Liver (tissue), 9 donors: ENCODE measurements around the gene NYAP2. TPM values are rescaled to one million over a fixed set of nuclear protein-coding genes. Genes with fewer than 3 reads are reported as not detected.

Experiments
- DNase-seq: peaks from one replicate; pipeline ENCODE4 v3.0.0-alpha.2; 2017; ENCODE audit warnings: low spot score
- H3K27ac ChIP-seq, 2 donors: one replicate each; pipeline ENCODE4 v1.7.0; 2013; ENCODE audit warnings: inconsistent platforms in 2 of 2, low read length in 2 of 2, control low read depth in 1 of 2, low read depth in 1 of 2, mild to moderate bottlenecking in 1 of 2
- H3K27me3 ChIP-seq, 4 donors: one replicate each; pipeline versions ENCODE4 v1.6.1 to v1.7.0; 2013; ENCODE audit warnings: low read length in 3 of 4, inconsistent platforms in 1 of 4, mild to moderate bottlenecking in 1 of 4, moderate library complexity in 1 of 4; ENCODE audit not compliant: control insufficient read depth in 4 of 4, insufficient read depth in 4 of 4
- H3K36me3 ChIP-seq, 4 donors: one replicate each; pipeline versions ENCODE4 v1.6.1 to v1.7.0; 2013; ENCODE audit warnings: low read length in 3 of 4, mild to moderate bottlenecking in 3 of 4, low read depth in 1 of 4, moderate library complexity in 1 of 4; ENCODE audit not compliant: control insufficient read depth in 4 of 4, insufficient read depth in 3 of 4
- H3K4me1 ChIP-seq, 4 donors: one replicate each; pipeline versions ENCODE4 v1.6.1 to v1.7.0; 2013; ENCODE audit warnings: low read length in 3 of 4, mild to moderate bottlenecking in 3 of 4, moderate library complexity in 1 of 4; ENCODE audit not compliant: control insufficient read depth in 4 of 4, insufficient read depth in 4 of 4
- H3K4me3 ChIP-seq, 3 donors: one replicate each; pipeline versions ENCODE4 v1.6.1 to v1.7.0; 2013; ENCODE audit warnings: low read length in 3 of 3, control low read depth in 1 of 3, low read depth in 1 of 3, mild to moderate bottlenecking in 1 of 3
- H3K9ac ChIP-seq, 2 donors: one replicate each; pipeline ENCODE4 v1.7.0; 2013; ENCODE audit warnings: low read length in 2 of 2, mild to moderate bottlenecking in 2 of 2, moderate library complexity in 2 of 2, control low read depth in 1 of 2, low read depth in 1 of 2
- H3K9me3 ChIP-seq, 4 donors: one replicate each; pipeline versions ENCODE4 v1.6.1 to v1.7.0; 2013; ENCODE audit warnings: low read length in 3 of 4; ENCODE audit not compliant: control insufficient read depth in 4 of 4
- FOXA2 ChIP-seq: IDR thresholded peaks from 2 replicates; pipeline ENCODE4 v1.6.1; 2016; ENCODE audit warnings: antibody characterized with exemption
- REST ChIP-seq: IDR thresholded peaks from 2 replicates; pipeline ENCODE4 v1.6.1; 2016; ENCODE audit warnings: antibody characterized with exemption, mild to moderate bottlenecking
- TAF1 ChIP-seq: conservative IDR thresholded peaks from 2 replicates; pipeline ENCODE4 v1.6.1; 2016; ENCODE audit warnings: antibody characterized with exemption, mild to moderate bottlenecking
- YY1 ChIP-seq: IDR thresholded peaks from 2 replicates; pipeline ENCODE4 v1.6.1; 2016; ENCODE audit warnings: antibody characterized with exemption, mild to moderate bottlenecking
- ZBTB33 ChIP-seq: IDR thresholded peaks from 2 replicates; pipeline ENCODE4 v1.6.1; 2016; ENCODE audit warnings: antibody characterized with exemption
- WGBS: extraction: QIAGEN DNeasy Blood & Tissue Kit; methylation state at CpG from one replicate; pipeline ENCODE4 v1.1.7; 2013; 5-methylcytosine and 5-hydroxymethylcytosine counted together
- polyA plus RNA-seq, 2 donors: library from polyadenylated mRNA; stranded (reverse) in 1 of 2; unstranded in 1 of 2; fragments of 200-250 nt in 1 of 2; fragments of >200 nt in 1 of 2; fragmentation: Nextera tagmentation in 1 of 2; extraction: Ambion mirVana in 1 of 2; gene quantifications; one replicate each; pipeline versions ENCODE4 v1.2.1 to v1.2.3, GENCODE V29; 2013 to 2015
- total RNA-seq, 2 donors: library from RNA; depleted of rRNA; stranded (reverse); fragments of >200 nt; gene quantifications; one replicate each; pipeline ENCODE4 v1.2.3, GENCODE V29; 2014
- TF ChIP-seq, protein P1 (sequence below): fragments of 150-350 bp; IDR thresholded peaks from 2 replicates; pipeline ENCODE4 v1.5.1; 2017; ENCODE audit warnings: improper control_type of control experiment, low read depth, low read length; ENCODE audit not compliant: missing input control
- TF ChIP-seq, protein P2 (sequence below): IDR thresholded peaks from 2 replicates; pipeline ENCODE4 v1.6.1; 2016; ENCODE audit warnings: antibody characterized with exemption
- donor health status: healthy.
- donor health status: healthy.
- donor health status: healthy.
- donor health status: healthy.
- donor health status: healthy.

NYAP2 gene
- total and polyA plus RNA-seq, 4 donors = not detected

- Histone ChIP-seq H3K4me1 (peaks cover 0 to 8% (median 5%) of the 10 kb centered on the region in 4 donors), H3K9ac (no peak overlapping the region), H3K9me3 (no peaks in the 10 kb centered on the region), H3K36me3 (no peaks in the 10 kb centered on the region), H3K27me3 (no peaks in the 10 kb centered on the region), H3K27ac (no peak overlapping the region), H3K4me3 (no peak overlapping the region)
- WGBS = 55% methylated on average over 3 of the region's 3 CpGs
- DNase-seq = no peak
- TF ChIP-seq TAF1 = no peak
- TF ChIP-seq, protein P1, sequence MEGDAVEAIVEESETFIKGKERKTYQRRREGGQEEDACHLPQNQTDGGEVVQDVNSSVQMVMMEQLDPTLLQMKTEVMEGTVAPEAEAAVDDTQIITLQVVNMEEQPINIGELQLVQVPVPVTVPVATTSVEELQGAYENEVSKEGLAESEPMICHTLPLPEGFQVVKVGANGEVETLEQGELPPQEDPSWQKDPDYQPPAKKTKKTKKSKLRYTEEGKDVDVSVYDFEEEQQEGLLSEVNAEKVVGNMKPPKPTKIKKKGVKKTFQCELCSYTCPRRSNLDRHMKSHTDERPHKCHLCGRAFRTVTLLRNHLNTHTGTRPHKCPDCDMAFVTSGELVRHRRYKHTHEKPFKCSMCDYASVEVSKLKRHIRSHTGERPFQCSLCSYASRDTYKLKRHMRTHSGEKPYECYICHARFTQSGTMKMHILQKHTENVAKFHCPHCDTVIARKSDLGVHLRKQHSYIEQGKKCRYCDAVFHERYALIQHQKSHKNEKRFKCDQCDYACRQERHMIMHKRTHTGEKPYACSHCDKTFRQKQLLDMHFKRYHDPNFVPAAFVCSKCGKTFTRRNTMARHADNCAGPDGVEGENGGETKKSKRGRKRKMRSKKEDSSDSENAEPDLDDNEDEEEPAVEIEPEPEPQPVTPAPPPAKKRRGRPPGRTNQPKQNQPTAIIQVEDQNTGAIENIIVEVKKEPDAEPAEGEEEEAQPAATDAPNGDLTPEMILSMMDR = no peak
- TF ChIP-seq FOXA2 = no peak
- TF ChIP-seq ZBTB33 = no peak
- TF ChIP-seq, protein P2, sequence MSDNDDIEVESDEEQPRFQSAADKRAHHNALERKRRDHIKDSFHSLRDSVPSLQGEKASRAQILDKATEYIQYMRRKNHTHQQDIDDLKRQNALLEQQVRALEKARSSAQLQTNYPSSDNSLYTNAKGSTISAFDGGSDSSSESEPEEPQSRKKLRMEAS = no peak
- no peak for TF ChIP-seq YY1
- no peak for TF ChIP-seq REST
Measured at GRCh38 chr2:225471039-225471438, 71.5 kb downstream of the NYAP2 start.

GRCh38 chr2:225471482-225471881 is 72.0 kb downstream of the NYAP2 start:
- WGBS = 22% methylated on average over 2 of the region's 2 CpGs
- no peaks in the 10 kb centered on the region for H3K36me3 ChIP-seq
- H3K27me3 ChIP-seq = no peaks in the 10 kb centered on the region
- no peak overlapping the region for H3K27ac ChIP-seq
- no peak overlapping the region for H3K9ac ChIP-seq
- H3K9me3 ChIP-seq = no peaks in the 10 kb centered on the region
- H3K4me3 ChIP-seq = no peak overlapping the region
- no peak for DNase-seq
- peaks cover 0 to 8% (median 5%) of the 10 kb centered on the region in 4 donors for H3K4me1 ChIP-seq
- no peak for TF ChIP-seq REST
- TF ChIP-seq, protein P1 = no peak
